NCI-H1436 (cell line): ENCODE results near the gene INCENP.
"Not testable (repeated sequence)": the region's sequence is repeated elsewhere in the genome, so short reads cannot be mapped to it uniquely, and the experiment has no call there.

Source experiments
- DNase-seq: peaks from one replicate; lab custom pipeline; 2025; lab: John Stamatoyannopoulos, UW

INCENP gene

GRCh38 chr11:62171261-62171723, 47.5 kb downstream of the INCENP start:
- DNase-seq: peak; percentile 75

GRCh38 chr11:62172294-62172693, 48.5 kb downstream of the INCENP start:
- DNase-seq: no peak

- DNase-seq: no peak
Observed at GRCh38 chr11:62176766-62177165, 53.0 kb downstream of the INCENP start.

- DNase-seq: no peak
Observed at GRCh38 chr11:62179995-62180394, 56.2 kb downstream of the INCENP start.

GRCh38 chr11:62181097-62181496, 57.3 kb downstream of the INCENP start:
- no peak for DNase-seq

GRCh38 chr11:62182147-62182891, 58.5 kb downstream of the INCENP start:
- no peak for DNase-seq

GRCh38 chr11:62186195-62186594, 62.4 kb downstream of the INCENP start:
- DNase-seq: no peak

GRCh38 chr11:62190011-62190410, 66.2 kb downstream of the INCENP start, which contains the start of gene SCGB1D1:
TSS of gene SCGB1D1 (plus strand) at chr11:62190216. CDS start at chr11:62190285, 69 bp downstream.
- DNase-seq: no peak

- no peak for DNase-seq
Observed at GRCh38 chr11:62193952-62194351, 70.1 kb downstream of the INCENP start.

- not testable (repeated sequence) for DNase-seq
Observed at GRCh38 chr11:62195010-62195409, 71.2 kb downstream of the INCENP start.

GRCh38 chr11:62195945-62196344, 72.1 kb downstream of the INCENP start:
- DNase-seq: no peak

GRCh38 chr11:62197400-62197799, 73.6 kb downstream of the INCENP start:
- not testable (repeated sequence) for DNase-seq

GRCh38 chr11:62201376-62201775, 77.6 kb downstream of the INCENP start:
- no peak for DNase-seq
